Activated T-helper 2 cell treated with anti-CD3 and anti-CD28 coated beads, Interferon-gamma antibody, Interleukin-2, Interleukin-4, amounts not matched to agents 10 μg/mL and 5 μg/mL and 100 μg/mL, durations not matched to agents 14 hours and 24 hours and 36 hours (primary cell): ENCODE measurements around the gene RPL34. TPM values are rescaled to one million over a fixed set of nuclear protein-coding genes. Genes with fewer than 3 reads are reported as not detected.

Source experiments
- total RNA-seq: library from RNA; stranded (reverse); gene quantifications from 2 replicates; pipeline ENCODE4 v1.2.3, GENCODE V29; 2022

Gene RPL34
- total RNA-seq, 1 donor from 2014 or later: 1,412 TPM

Other genes starting within 250 kb of the RPL34 start
- gene OSTC, start 30.0 kb downstream of the RPL34 start, total RNA-seq: 113 and 115 TPM in 2 replicates
- gene ETNPPL, start 142.5 kb downstream of the RPL34 start, total RNA-seq: not detected in 2 replicates